Fibroblast of skin of left quadriceps (primary cell): ENCODE measurements around the gene ZCCHC3.
"Not testable (repeated sequence)": the region's sequence is repeated elsewhere in the genome, so short reads cannot be mapped to it uniquely, and the experiment has no call there.

Source experiments
- DNase-seq, 2 experiments: peaks; one replicate each; pipeline ENCODE4 v3.0.0-alpha.2; 2013; ENCODE audit warnings: low read depth in 2 of 2

ZCCHC3 gene

DNA sequence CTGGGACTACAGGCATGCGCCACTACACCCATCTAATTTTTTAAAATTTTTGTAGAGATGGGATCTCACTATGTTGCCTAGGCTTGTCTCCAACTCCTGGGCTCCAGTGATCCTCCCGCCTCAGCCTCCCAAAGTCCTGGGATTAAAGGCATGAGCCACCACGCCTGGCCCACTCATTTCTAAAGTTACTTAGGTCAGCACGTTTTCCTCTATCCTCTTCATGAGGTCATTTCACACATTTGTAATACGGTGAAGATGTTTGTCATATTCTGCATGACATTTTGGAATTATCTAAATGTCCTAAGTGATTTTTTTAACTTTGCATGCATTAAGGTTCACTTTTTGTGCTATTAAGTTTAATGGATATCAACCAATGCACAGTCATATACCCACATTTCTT is 16.0 kb downstream of the ZCCHC3 start:
- DNase-seq: no peak

DNA sequence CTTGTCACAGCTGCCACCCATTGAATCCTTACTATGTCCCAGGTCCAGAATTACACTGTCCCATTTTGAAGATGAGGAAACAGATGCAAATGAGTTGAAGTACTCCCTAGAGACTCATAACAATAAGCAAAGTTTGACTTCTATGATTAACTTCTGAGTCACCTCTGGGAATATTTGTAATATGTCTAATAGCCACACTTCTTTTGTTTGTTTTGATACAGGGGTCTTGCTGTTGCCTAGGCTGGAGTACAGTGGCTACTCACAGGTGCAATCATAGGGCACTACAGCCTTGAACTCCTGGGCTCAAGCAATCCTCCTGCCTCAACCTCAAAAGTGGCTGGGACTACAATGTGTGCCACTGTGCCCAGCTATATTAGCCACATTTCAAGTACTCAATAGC is 16.6 kb downstream of the ZCCHC3 start:
- DNase-seq: no peak

- no peak for DNase-seq
These were observed 19.1 kb downstream of the ZCCHC3 start for GRCh38 chr20:316316-317068.

GRCh38 chr20:324177-325044 is 27.0 kb downstream of the ZCCHC3 start:
- peak; percentile 57 to 66 for DNase-seq

DNA sequence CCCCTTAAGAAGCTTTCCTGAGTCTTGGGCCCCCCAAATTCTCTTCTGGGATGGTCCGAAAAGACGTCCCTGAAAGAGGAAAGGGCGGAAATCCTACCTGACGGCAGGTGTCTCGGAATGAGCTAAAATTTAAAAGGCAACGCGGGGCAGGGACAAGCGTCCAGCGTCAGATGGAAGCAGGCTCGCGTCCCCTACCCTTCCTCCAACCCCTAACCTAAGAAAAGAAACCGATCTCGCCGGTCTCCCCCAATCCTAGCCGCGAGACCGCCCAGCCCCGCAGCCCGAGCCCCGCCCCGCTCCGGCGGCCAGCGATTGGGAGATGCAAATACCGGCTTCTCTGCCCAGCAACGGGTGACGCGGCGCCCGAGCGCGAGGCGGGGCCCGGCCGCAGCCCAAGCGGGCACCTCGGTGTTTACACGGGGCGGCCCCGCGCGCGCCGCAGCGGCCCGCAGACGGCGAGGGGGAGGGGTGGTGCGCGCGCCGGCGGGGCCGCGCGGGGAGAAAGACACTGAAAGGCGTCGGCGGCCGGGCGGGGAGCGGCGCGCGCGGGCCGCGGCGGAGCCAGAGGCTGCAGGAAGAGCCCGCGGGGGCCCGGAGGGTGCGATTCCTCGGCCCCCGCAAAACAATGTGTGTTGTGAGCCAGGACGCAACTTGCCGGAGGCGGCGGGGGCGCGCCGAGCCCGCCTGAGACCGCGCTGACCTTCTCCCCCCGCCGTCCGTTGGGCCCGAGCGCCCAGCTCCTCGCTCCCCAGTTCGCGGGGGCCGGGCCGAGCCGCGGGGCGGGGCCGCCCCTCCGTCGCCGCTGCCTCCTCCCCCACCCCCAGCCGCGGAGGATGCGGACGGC is 27.9 kb downstream of the ZCCHC3 start, which contains the start of gene SOX12:
TSS of gene SOX12 (plus strand) at position 508 of the 844 bp plus-strand sequence. CDS start 373 bp downstream, outside the sequence.
- DNase-seq: peak; percentile 83 to 87

DNA sequence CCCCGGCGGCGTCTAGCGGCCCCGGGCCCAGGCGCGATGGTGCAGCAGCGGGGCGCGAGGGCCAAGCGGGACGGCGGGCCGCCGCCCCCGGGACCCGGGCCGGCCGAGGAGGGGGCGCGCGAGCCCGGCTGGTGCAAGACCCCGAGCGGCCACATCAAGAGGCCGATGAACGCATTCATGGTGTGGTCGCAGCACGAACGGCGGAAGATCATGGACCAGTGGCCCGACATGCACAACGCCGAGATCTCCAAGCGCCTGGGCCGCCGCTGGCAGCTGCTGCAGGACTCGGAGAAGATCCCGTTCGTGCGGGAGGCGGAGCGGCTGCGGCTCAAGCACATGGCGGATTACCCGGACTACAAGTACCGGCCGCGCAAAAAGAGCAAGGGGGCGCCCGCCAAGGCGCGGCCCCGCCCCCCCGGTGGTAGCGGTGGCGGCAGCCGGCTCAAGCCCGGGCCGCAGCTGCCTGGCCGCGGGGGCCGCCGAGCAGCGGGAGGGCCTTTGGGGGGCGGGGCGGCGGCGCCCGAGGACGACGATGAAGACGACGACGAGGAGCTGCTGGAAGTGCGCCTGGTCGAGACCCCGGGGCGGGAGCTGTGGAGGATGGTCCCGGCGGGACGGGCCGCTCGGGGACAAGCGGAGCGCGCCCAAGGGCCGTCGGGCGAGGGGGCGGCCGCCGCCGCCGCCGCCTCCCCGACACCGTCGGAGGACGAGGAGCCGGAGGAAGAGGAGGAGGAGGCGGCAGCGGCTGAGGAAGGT is 28.7 kb downstream of the ZCCHC3 start:
- peak in 1 of 2 experiments; percentile 19 for DNase-seq

GRCh38 chr20:326645-327185 is 29.3 kb downstream of the ZCCHC3 start:
- no peak for DNase-seq

DNA sequence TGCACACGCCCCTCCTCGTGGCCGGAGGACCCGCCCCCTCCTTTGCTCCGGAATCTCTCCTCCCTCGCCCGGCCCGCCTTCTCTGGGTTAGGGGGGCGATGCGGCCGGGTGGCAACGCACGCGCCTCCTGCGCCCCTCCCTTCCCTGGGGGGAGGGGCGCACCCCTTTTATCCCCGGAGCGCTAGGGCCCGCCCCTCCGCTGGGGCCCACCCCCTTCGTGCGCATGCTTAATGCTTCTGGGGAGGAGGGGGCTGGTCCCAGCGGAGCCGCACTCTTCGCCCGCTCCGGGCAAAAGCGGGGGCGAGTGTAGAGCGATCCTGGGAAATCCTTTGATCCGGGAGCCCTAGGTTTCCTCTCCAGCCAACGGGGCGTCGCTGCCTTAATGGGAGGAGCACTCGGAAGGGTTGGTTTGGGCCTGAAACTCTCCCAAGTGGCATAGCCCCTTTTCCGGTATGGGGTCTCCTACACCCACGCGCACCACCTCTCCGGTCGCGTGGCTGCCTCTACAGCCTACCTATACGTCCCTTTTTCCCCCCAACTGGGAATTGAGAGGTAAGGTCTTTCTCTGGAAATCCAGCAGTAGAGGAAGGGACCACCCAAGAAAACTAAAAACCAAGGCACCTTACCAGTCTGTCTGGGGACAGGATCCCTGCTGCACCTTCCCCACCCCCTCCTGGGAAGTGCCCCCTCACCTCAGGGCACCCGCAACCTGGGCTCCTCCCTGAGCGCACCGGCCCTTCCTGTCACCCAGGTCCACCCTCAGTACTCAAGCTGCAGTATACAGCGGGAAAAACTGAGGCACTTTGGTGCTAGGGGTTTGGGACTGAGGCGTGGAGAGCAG is 30.0 kb downstream of the ZCCHC3 start:
- peak; percentile 93 to 94 for DNase-seq

GRCh38 chr20:328027-328974 is 30.9 kb downstream of the ZCCHC3 start:
- no peak for DNase-seq

DNA sequence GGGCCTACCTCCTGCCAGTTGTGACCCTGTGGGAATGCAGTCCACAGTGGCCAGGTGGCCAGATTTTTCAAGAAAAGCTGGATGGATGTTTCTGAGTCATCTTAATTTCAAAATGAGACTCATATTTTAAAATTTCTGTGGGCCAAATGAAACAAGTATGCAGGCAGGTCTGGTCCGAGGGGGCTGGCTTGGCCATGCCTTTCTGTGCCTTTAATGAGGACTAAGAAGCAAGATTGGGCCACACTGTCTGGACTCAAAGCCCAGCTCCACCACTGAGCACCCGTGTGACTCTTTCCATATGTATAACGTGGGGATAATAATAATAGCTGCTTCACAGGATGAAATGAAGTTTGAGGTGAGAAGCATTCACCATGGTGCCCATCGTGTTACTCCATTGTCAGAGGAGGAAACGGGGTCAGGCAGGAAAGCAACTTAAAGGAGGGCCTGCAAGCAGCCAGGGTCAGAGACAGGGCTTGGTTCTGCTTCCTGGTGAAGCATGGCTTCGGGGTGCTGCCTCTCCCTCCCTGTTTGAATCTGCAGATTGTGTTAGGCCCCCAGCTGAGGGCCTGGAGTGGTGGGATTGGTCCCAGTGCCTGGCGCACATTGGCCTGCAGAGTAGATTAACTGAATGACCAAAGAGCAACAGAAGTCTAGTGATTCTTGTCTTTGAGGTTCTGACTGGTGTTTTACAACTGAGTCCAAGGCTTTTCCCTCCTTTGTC is 31.8 kb downstream of the ZCCHC3 start:
- no peak for DNase-seq

DNA sequence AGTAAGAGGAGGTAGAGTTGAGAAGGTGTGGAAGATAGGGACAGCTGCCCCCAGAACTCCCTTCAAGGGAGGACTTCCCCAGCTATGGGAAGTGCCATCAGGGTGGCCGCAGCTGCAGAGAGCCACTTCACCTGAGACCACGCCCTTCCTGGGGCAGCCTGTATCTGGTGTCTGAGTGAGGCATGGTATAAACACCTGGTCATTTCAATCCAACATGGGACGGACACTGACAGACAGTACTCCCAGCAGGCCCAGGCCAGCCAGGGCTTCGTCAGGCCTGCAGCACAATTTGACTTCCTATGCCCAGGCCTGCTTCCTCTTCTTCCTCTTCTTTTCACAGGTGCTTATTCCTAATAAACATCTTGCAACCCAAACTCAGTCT is 32.5 kb downstream of the ZCCHC3 start:
- DNase-seq: no peak

GRCh38 chr20:330233-331149 is 33.1 kb downstream of the ZCCHC3 start:
- DNase-seq: peak in 1 of 2 experiments; percentile 21

DNA sequence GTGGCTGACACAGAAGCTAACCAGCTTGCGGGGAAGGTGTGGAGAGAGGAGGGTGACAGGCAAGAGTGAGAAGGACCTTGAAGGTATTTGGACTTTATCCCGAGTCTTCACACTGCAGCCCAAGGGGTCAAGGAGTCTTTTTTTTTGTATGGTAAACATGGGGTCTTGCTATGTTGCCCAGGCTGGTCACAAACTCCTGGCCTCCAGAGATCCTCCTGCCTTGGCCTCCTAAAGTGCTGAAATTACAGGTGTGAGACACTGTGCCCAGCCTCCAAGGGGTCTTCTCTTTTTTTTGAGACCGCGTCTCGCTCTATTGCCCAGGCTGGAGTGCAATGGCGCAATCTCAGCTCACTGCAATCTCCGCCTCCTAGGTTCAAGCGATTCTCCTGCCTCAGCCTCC is 37.2 kb downstream of the ZCCHC3 start:
- DNase-seq: no peak

- not testable (repeated sequence) for DNase-seq
These were observed 38.7 kb downstream of the ZCCHC3 start for GRCh38 chr20:336040-336439.

DNA sequence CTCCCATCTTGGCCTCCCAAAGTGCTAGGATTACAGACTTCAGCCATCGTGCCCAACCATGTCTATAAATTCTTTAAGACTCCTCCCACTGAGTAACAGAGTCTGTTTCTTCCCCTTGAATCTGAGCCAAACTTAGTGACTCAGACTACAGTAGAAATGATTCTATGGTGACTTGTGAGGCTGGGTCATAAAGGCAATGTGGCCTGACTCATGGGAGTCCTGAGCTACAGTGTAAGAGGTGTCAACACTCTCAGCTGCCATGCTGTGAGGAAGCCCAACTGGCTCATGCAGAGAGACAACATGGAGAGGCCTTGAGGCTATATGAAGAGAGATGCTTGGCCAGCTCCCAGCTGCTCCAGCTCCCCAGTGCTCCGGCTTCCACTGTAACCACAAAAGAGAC is 44.3 kb downstream of the ZCCHC3 start:
- no peak for DNase-seq

DNA sequence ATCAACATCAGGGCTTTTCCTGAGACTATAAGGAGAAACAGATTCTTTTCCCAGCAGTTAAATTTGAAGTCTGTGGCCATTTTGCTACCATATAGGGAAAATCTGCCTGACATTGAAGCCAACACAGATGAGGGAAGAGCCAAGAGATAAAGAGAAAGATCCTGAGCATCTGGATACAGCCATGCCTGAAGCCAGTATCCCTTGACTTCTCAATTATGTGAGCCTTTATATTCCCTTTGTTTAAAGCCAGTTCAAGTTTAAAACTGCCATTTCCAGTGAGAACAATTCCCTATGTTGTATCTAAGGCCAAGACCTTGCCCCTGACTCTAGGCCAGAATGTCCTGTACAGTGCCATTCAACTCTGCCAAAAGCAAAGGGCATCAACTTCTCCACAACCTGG is 45.7 kb downstream of the ZCCHC3 start:
- DNase-seq: no peak

DNA sequence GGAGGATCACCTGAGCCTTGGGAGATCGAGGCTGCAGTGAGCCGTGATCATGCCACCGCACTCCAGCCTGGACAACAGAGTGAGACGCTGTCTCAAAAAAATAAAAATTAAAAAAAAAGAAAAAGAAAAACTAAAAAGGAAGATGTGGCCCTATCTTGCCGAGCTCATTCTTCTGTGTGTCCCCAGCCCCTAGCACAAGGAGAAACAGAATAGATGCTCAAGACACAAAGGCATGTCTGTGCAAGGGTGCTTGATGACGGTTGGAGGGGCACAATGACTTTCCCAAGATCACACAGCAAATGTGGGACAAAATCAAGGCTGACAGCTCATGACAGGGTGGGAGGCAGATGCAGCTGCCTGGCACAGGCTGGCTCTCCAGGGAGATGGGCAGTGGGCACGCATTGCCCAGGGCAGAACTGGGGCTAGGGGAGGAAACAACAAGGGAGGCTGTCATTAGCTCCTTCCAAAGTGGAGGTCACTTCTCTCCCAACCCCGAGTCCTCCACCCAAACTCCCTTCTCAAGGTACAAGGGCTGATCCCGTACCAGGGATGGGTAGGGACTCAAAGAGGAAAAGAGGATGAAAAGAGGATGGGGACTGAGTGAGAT is 48.8 kb downstream of the ZCCHC3 start:
- DNase-seq: no peak
